Choroid plexus epithelial cell (primary cell): ENCODE results near the gene SIVA1.

Experiments used
- DNase-seq: peaks from one replicate; pipeline ENCODE4 v3.0.0-alpha.2; 2010; ENCODE audit warnings: low read depth
- H3K4me3 ChIP-seq: 2 replicates; pipeline ENCODE4 v1.5.1; 2011; ENCODE audit warnings: low read depth, mild to moderate bottlenecking, control low read depth, low read length, moderate library complexity
- CTCF ChIP-seq: conservative IDR thresholded peaks from 2 replicates; pipeline ENCODE4 v1.5.1; 2011; ENCODE audit warnings: low read depth, mild to moderate bottlenecking, control low read depth, inconsistent platforms, low read length, moderate library complexity

SIVA1 gene

DNA sequence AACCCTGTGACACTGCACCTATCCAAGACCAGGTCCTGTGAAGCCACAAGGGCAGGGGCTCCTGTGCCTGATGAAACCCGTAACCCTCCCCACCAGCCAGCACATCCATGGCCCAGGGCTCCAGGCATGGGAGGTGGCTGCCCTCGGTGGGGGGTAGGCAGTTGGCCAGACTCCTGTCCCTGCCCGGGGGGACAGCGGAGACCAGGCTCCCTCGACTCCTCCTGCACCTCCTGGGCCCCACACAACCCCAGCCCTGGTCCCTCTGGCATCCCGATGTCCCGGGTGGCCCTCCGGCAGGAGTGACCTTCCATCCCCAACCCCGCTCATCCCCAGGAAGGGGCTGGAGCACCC, 31.2 kb downstream of the SIVA1 start:
- H3K4me3 ChIP-seq: no peak overlapping the region
- DNase-seq: no peak
- TF ChIP-seq CTCF: no peak

GRCh38 chr14:104784846-104785707, 32.1 kb downstream of the SIVA1 start:
- no peak for TF ChIP-seq CTCF
- no peak for DNase-seq
- no peak overlapping the region for H3K4me3 ChIP-seq

- TF ChIP-seq CTCF: no peak
- H3K4me3 ChIP-seq: no peak overlapping the region
- no peak for DNase-seq
Observed at GRCh38 chr14:104785708-104786080, 32.7 kb downstream of the SIVA1 start.

- no peak overlapping the region for H3K4me3 ChIP-seq
- DNase-seq: no peak
- no peak for TF ChIP-seq CTCF
Observed at GRCh38 chr14:104786091-104786586, 33.2 kb downstream of the SIVA1 start.

DNA sequence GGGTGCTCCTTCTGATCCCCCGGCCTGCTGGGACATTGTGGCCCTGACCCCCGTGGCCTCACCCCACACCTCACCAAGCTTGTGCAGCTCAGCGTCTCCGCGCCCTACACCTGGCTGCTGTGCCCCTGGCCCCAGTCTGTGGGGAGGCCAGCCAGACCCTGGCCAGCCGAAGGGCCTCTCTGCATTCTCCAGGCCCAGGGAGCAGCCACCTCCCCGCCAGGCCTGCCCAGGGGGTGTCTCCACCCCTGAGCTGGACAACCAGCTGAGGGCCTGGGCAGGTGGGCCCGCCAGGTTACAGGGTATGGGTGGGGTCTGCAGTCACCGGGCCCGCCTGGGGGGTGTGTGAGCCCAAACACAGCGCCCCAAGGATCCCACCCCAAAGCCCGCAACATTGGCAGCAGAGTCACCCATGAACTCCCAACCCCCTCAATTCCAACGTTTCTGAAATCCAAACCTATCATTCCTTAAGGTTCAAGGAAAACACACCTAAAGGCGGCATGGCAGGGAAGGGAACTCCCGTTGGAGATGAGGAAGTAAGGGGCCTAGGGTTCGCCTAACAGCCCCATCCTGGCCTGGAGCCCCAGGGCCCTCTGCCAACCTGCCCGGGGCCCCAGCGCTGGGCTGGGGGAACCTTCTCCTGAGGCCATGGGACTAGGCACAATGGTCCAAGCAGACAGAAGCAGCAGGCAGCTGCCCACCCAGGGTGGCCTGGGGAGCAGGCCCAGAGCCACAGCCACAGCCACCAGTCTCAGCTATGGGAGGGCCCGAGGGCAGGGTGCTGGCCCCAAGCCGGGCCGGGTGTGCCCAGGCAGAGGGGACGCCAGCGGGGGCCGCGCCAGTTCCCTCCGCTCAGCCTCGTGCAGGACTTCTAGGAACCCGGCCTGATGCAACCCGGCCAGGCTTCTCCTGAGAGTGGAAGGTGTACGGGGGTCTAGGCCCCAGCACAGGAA, 34.1 kb downstream of the SIVA1 start:
- no peak for TF ChIP-seq CTCF
- no peak for DNase-seq
- no peak overlapping the region for H3K4me3 ChIP-seq

DNA sequence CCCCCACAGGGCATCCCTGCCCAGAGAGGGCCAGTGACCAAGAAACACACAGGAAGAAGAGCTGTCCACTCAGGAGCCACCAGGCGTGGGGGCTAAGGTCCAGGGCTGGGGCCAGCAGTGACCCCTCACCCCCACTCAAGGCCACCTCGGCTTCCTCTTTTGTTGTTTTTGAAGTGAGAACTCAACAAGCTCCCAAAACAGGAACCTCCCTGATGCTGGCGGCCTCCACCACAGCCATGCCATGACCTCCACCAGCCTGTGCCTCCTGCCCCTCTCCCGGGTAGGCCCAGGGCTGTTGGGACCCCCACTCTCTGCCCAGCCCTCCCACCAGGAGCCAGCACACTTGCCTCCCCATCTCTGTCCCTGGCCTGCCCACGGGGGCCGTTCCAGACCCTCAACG, 34.8 kb downstream of the SIVA1 start:
- no peak overlapping the region for H3K4me3 ChIP-seq
- no peak for DNase-seq
- TF ChIP-seq CTCF: no peak
